Mesendoderm (in vitro differentiated cells): ENCODE measurements around the gene NFU1.
A peak's percentile ranks its signal among the peaks of the same experiment; 100 is the strongest.
"Not testable (repeated sequence)": the region's sequence is repeated elsewhere in the genome, so short reads cannot be mapped to it uniquely, and the experiment has no call there.

Source experiments
- DNase-seq: peaks from one replicate; pipeline ENCODE4 v3.0.0; 2013
- H2AK5ac ChIP-seq: 2 replicates; pipeline ENCODE4 v1.6.1; 2013; ENCODE audit warnings: low read length, inconsistent platforms
- H2BK120ac ChIP-seq: 2 replicates; pipeline ENCODE4 v1.6.1; 2013; ENCODE audit warnings: low read depth, mild to moderate bottlenecking, low read length, moderate library complexity, mixed read lengths
- H2BK15ac ChIP-seq: replicated peaks from 2 replicates; pipeline ENCODE4 v1.6.1; 2013; ENCODE audit warnings: low read depth, mild to moderate bottlenecking, moderate library complexity
- H2BK5ac ChIP-seq: 2 replicates; pipeline ENCODE4 v1.6.1; 2013; ENCODE audit warnings: low read length, inconsistent platforms
- H3K18ac ChIP-seq: 2 replicates; pipeline ENCODE4 v1.6.1; 2013; ENCODE audit warnings: mild to moderate bottlenecking, low read length, mixed read lengths
- H3K23ac ChIP-seq: one replicate; pipeline ENCODE4 v1.6.1; 2013; ENCODE audit warnings: low read length
- H3K27ac ChIP-seq: 2 replicates; pipeline ENCODE4 v1.5.1; 2013; ENCODE audit warnings: low read depth, mild to moderate bottlenecking, inconsistent platforms, low read length, moderate library complexity
- H3K27me3 ChIP-seq: 2 replicates; pipeline ENCODE4 v1.6.1; 2013; ENCODE audit warnings: low read length, control low read depth, mild to moderate bottlenecking, inconsistent platforms; ENCODE audit not compliant: insufficient read depth, poor library complexity
- H3K36me3 ChIP-seq: 2 replicates; pipeline ENCODE4 v1.6.1; 2013; ENCODE audit warnings: low read length, inconsistent platforms; ENCODE audit not compliant: control insufficient read depth, insufficient read depth
- H3K4ac ChIP-seq: one replicate; pipeline ENCODE4 v1.6.1; 2013; ENCODE audit warnings: low read depth, mild to moderate bottlenecking, low read length, moderate library complexity
- H3K4me1 ChIP-seq: 2 replicates; pipeline ENCODE4 v1.6.1; 2013; ENCODE audit warnings: low read depth, low read length, inconsistent platforms; ENCODE audit not compliant: control insufficient read depth
- H3K4me2 ChIP-seq: 2 replicates; pipeline ENCODE4 v1.6.1; 2013; ENCODE audit warnings: low read length
- H3K4me3 ChIP-seq: 2 replicates; pipeline ENCODE4 v1.5.1; 2013; ENCODE audit warnings: mild to moderate bottlenecking, low read length
- H3K56ac ChIP-seq: one replicate; pipeline ENCODE4 v1.6.1; 2013; ENCODE audit warnings: low read length
- H3K79me1 ChIP-seq: 2 replicates; pipeline ENCODE4 v1.6.1; 2013; ENCODE audit warnings: low read length, inconsistent platforms
- H3K79me2 ChIP-seq: 2 replicates; pipeline ENCODE4 v1.6.1; 2013; ENCODE audit warnings: mild to moderate bottlenecking, low read length; ENCODE audit not compliant: control insufficient read depth, insufficient read depth
- H3K9ac ChIP-seq: 2 replicates; pipeline ENCODE4 v1.6.1; 2013; ENCODE audit warnings: low read length, inconsistent platforms
- H4K5ac ChIP-seq: one replicate; pipeline ENCODE4 v1.6.1; 2013; ENCODE audit warnings: low read length
- H4K8ac ChIP-seq: one replicate; pipeline ENCODE4 v1.6.1; 2013; ENCODE audit warnings: low read depth, mild to moderate bottlenecking, control low read depth, low read length, moderate library complexity
- WGBS: extraction: QIAGEN DNeasy Blood & Tissue Kit; methylation state at CpG from one replicate; pipeline ENCODE4 v1.1.7; 2013; ENCODE audit warnings: low lambda C conversion rate, missing lambda C conversion rate; ENCODE audit not compliant: insufficient coverage; ENCODE audit errors: extremely low coverage; 5-methylcytosine and 5-hydroxymethylcytosine counted together

Gene NFU1

DNA sequence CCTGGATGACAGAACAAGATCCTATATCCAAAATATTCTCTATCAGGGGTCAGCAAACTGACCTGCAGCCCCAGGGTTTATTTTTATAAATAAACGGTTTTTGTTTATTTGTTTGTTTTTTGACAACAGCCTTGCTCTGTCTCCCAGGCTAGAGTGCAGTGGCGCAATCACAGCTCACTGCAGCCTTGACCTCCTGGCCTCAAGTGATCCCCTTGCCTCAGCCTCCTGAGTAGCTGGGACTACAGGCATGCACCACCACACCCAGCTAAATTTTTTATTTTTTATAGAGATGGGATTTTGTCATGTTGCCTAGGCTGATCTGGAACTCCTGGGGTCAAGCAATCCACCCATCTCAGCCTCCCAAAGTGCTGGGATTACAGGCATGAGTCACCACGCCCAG lies 82.3 kb downstream of the NFU1 start:
- H3K27me3 ChIP-seq, H2BK120ac ChIP-seq, H3K56ac ChIP-seq, H3K27ac ChIP-seq, H2BK5ac ChIP-seq, DNase-seq, H2BK15ac ChIP-seq, H3K18ac ChIP-seq, H4K8ac ChIP-seq, H3K4me2 ChIP-seq, H3K9ac ChIP-seq, H3K4me3 ChIP-seq, H4K5ac ChIP-seq, H2AK5ac ChIP-seq, H3K79me1 ChIP-seq, H3K79me2 ChIP-seq, H3K36me3 ChIP-seq, H3K23ac ChIP-seq, H3K4ac ChIP-seq, H3K4me1 ChIP-seq: not testable (repeated sequence)
- no CpG with 5 or more reads among the region's 3 CpGs for WGBS

DNA sequence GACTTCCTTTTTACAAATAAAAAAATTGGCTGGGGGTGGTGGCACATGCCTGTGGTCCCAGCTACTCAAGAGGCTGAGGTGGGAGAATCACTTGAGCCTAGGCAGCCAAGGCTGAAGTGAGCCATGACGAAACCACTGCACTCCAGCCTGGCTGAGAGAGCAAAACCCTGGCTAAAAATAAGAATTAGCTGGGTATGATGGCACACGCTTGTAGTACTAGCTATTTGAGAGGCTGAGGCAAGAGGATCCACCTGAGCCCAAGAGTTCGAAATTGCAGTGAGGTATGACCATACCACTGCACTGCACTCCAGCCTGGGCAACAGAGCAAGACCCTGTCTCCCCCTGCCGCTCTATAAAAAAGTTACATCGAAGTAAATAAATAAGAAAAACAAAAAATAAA lies 83.9 kb downstream of the NFU1 start:
- H4K5ac ChIP-seq: no peak overlapping the region
- DNase-seq: no peak

DNA sequence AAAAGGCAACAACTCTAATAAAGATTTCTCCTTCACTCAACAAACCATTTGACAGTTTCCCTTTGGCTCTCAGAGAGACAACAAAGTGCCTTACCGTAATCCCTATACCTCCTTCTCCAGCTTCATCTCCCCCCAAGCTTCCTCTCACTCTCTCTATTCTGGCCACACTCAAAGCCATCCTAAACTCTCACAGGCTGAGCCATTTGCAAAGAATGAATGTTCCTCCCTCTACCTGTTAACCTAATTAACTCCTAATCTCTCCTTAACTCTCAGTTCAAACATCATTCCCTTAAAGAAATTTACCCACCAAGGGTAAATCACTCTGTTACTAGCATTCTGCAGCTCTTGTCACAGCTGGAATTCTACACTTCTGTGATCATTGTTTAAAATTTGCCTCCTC lies 88.5 kb downstream of the NFU1 start:
- no peak overlapping the region for H3K9ac ChIP-seq
- H3K4ac ChIP-seq: no peak overlapping the region
- H2AK5ac ChIP-seq: no peak overlapping the region
- no peak overlapping the region for H2BK120ac ChIP-seq
- no peak overlapping the region for H3K4me2 ChIP-seq
- no peak overlapping the region for H4K8ac ChIP-seq
- peaks cover 3% of the 10 kb centered on the region for H3K4me1 ChIP-seq
- WGBS: no CpG with 5 or more reads among the region's 1 CpG
- DNase-seq: peak; percentile 76
- no peak overlapping the region for H4K5ac ChIP-seq
- H3K27me3 ChIP-seq: no peaks in the 10 kb centered on the region
- H3K79me1 ChIP-seq: peaks cover 1% of the 10 kb centered on the region
- no peak overlapping the region for H3K23ac ChIP-seq
- peaks cover 6% of the 10 kb centered on the region for H3K36me3 ChIP-seq
- no peak overlapping the region for H3K4me3 ChIP-seq
- H3K27ac ChIP-seq: no peak overlapping the region
- no peak overlapping the region for H3K56ac ChIP-seq
- no peaks in the 10 kb centered on the region for H3K79me2 ChIP-seq
- H2BK15ac ChIP-seq: no peak overlapping the region
- no peak overlapping the region for H2BK5ac ChIP-seq
- H3K18ac ChIP-seq: no peak overlapping the region

More for the DNA sequence above, 83.9 kb downstream of the NFU1 start:
- Histone ChIP-seq H2BK5ac (no peak overlapping the region), H3K79me2 (no peaks in the 10 kb centered on the region), H2BK120ac (no peak overlapping the region), H3K4ac (no peak overlapping the region), H4K8ac (no peak overlapping the region), H2AK5ac (no peak overlapping the region), H3K27me3 (no peaks in the 10 kb centered on the region), H3K18ac (no peak overlapping the region), H3K9ac (no peak overlapping the region), H3K27ac (no peak overlapping the region), H3K4me2 (no peak overlapping the region), H2BK15ac (no peak overlapping the region), H3K4me1 (peaks cover 3% of the 10 kb centered on the region), H3K36me3 (no peaks in the 10 kb centered on the region), H3K4me3 (no peak overlapping the region), H3K56ac (no peak overlapping the region), H3K23ac (no peak overlapping the region), H3K79me1 (peaks cover 1% of the 10 kb centered on the region)
- no CpG with 5 or more reads among the region's 5 CpGs for WGBS
